ENCODE data around the gene NLGN3.

The NLGN3 gene

GRCh38 chrX:71217298-71217697 lies 72.7 kb downstream of the NLGN3 start:
- no peak for DNase-seq
